SK-N-SH (cell line): Measurements from ENCODE around the gene IGF2BP3. TPM values are rescaled to one million over a fixed set of nuclear protein-coding genes. Genes with fewer than 3 reads are reported as not detected.

Experiments used
- CTCF ChIA-PET: fragments of 300-600, 350-600 bp; formaldehyde crosslinking; extraction: SDS; loops from one replicate; lab custom pipeline; 2021; lab: Yijun Ruan, JAX
- POLR2A ChIA-PET: fragments of 350-600 bp; sonication (Branson Sonifier 250); formaldehyde crosslinking; extraction: SDS; loops from one replicate; lab custom pipeline; 2020; ENCODE audit warnings: antibody characterized with exemption, inconsistent platforms; lab: Yijun Ruan, JAX
- DNase-seq: peaks from one replicate; pipeline ENCODE4 v3.0.0; 2012
- H2AFZ ChIP-seq: fragments of 200-600 bp; sonication (generic); 2 replicates; pipeline ENCODE4 v1.8.1; 2016; ENCODE audit warnings: antibody characterized with exemption, mild to moderate bottlenecking, low read depth
- H3F3A ChIP-seq: fragments of 200-600 bp; sonication (generic); replicated peaks from 2 replicates; pipeline ENCODE3; 2016; ENCODE audit warnings: antibody characterized with exemption, mild to moderate bottlenecking; ENCODE audit not compliant: insufficient read depth
- H3K27ac ChIP-seq, 2 experiments: fragments of 200-500 bp in 1 of 2; fragments of 200-600 bp in 1 of 2; sonication (Bioruptor generic) in 1 of 2; sonication (generic), shearing (Covaris generic) in 1 of 2; 2 replicates each; pipeline versions ENCODE4 v1.5.1 to v1.6.1; 2014 to 2016; ENCODE audit warnings: low read depth in 2 of 2, inconsistent platforms in 1 of 2, low read length in 1 of 2, mild to moderate bottlenecking in 1 of 2, mixed read lengths in 1 of 2
- H3K27me3 ChIP-seq: fragments of 200-600 bp; sonication (generic), shearing (Covaris generic); 2 replicates; pipeline ENCODE4 v1.6.1; 2016; ENCODE audit warnings: mixed run types; ENCODE audit not compliant: insufficient read depth
- H3K36me3 ChIP-seq, 2 experiments: fragments of 200-500 bp in 1 of 2; fragments of 200-600 bp in 1 of 2; sonication (Bioruptor generic) in 1 of 2; sonication (generic) in 1 of 2; replicated peaks in 1 of 2; 2 replicates each; pipeline versions ENCODE3 to v1.5.1; 2014 to 2016; ENCODE audit warnings: low read length in 1 of 2, mild to moderate bottlenecking in 1 of 2; ENCODE audit not compliant: insufficient read depth in 2 of 2, control insufficient read depth in 1 of 2
- H3K4me1 ChIP-seq, 2 experiments: fragments of 200-500 bp in 1 of 2; fragments of 200-600 bp in 1 of 2; sonication (Bioruptor generic) in 1 of 2; sonication (generic), shearing (Covaris generic) in 1 of 2; 2 replicates each; pipeline versions ENCODE4 v1.5.1 to v1.6.1; 2014 to 2016; ENCODE audit warnings: low read depth in 1 of 2, low read length in 1 of 2, mixed run types in 1 of 2; ENCODE audit not compliant: insufficient read depth in 2 of 2, control insufficient read depth in 1 of 2
- H3K4me2 ChIP-seq: fragments of 200-600 bp; sonication (generic), shearing (Covaris generic); 2 replicates; pipeline ENCODE4 v1.6.1; 2017; ENCODE audit warnings: mixed run types
- H3K4me3 ChIP-seq, 2 experiments: fragments of 200-500 bp in 1 of 2; fragments of 200-600 bp in 1 of 2; sonication (Bioruptor generic) in 1 of 2; sonication (generic), shearing (Covaris generic) in 1 of 2; 2 replicates each; pipeline versions ENCODE4 v1.5.1 to v1.8.1; 2014 to 2016; ENCODE audit warnings: low read depth in 2 of 2, inconsistent platforms in 1 of 2, low read length in 1 of 2, mild to moderate bottlenecking in 1 of 2, mixed read lengths in 1 of 2, moderate library complexity in 1 of 2
- H3K79me2 ChIP-seq: fragments of 200-600 bp; sonication (generic); 2 replicates; pipeline ENCODE4 v1.8.1; 2017; ENCODE audit warnings: mild to moderate bottlenecking; ENCODE audit not compliant: insufficient read depth
- H3K9ac ChIP-seq: fragments of 200-600 bp; sonication (generic); 2 replicates; pipeline ENCODE4 v1.6.1; 2017; ENCODE audit warnings: mixed run types
- H3K9me2 ChIP-seq: fragments of 200-600 bp; sonication (generic); 2 replicates; pipeline ENCODE4 v1.6.1; 2017; ENCODE audit warnings: mixed run types
- H3K9me3 ChIP-seq: fragments of 200-600 bp; sonication (generic); 2 replicates; pipeline ENCODE4 v1.6.1; 2017; ENCODE audit warnings: mixed run types, mild to moderate bottlenecking, moderate library complexity
- H4K20me1 ChIP-seq: fragments of 200-600 bp; sonication (generic); 2 replicates; pipeline ENCODE4 v1.6.1; 2017; ENCODE audit warnings: mild to moderate bottlenecking, mixed run types; ENCODE audit not compliant: insufficient read depth
- CTCF ChIP-seq: fragments of 200-600 bp; sonication (generic); IDR thresholded peaks from 2 replicates; pipeline ENCODE4 v1.6.1; 2017; ENCODE audit warnings: antibody characterized with exemption, mild to moderate bottlenecking, moderate library complexity
- EZH2phosphoT487 ChIP-seq: fragments of 200-600 bp; sonication (generic); IDR thresholded peaks from 2 replicates; pipeline ENCODE4 v1.6.1; 2017; ENCODE audit warnings: low read depth, mixed run types, mild to moderate bottlenecking, antibody characterized with exemption, moderate library complexity, borderline replicate concordance
- FOSL2 ChIP-seq: IDR thresholded peaks from 2 replicates; pipeline ENCODE4 v1.4.0; 2012; ENCODE audit warnings: low read depth, mild to moderate bottlenecking, moderate library complexity, borderline replicate concordance
- FOXM1 ChIP-seq: IDR thresholded peaks from 2 replicates; pipeline ENCODE4 v1.4.0; 2012; ENCODE audit warnings: low read depth, mild to moderate bottlenecking
- GABPA ChIP-seq: IDR thresholded peaks from 2 replicates; pipeline ENCODE4 v1.4.0; 2012; ENCODE audit warnings: low read depth, mild to moderate bottlenecking
- IRF3 ChIP-seq: fragments of 150-350 bp; IDR thresholded peaks from 2 replicates; pipeline ENCODE4 v1.6.1; 2016; ENCODE audit warnings: mild to moderate bottlenecking, low read depth, low read length
- MEF2A ChIP-seq: IDR thresholded peaks from 2 replicates; pipeline ENCODE4 v1.4.0; 2012; ENCODE audit warnings: low read depth, borderline replicate concordance
- MXI1 ChIP-seq: IDR thresholded peaks from 2 replicates; pipeline ENCODE4 v1.6.1; 2012; ENCODE audit warnings: mild to moderate bottlenecking, low read depth, low read length, improper control_type of control experiment
- POLR2AphosphoS5 ChIP-seq: IDR thresholded peaks from 2 replicates; pipeline ENCODE4 v1.6.1; 2012; ENCODE audit warnings: low read depth, low read length
- REST ChIP-seq: IDR thresholded peaks from 2 replicates; pipeline ENCODE4 v1.6.1; 2012; ENCODE audit warnings: mild to moderate bottlenecking, low read depth, low read length, moderate library complexity
- RXRA ChIP-seq: IDR thresholded peaks from 2 replicates; pipeline ENCODE4 v1.4.0; 2012; ENCODE audit warnings: low read depth, mild to moderate bottlenecking, borderline replicate concordance
- SMC3 ChIP-seq: IDR thresholded peaks from 2 replicates; pipeline ENCODE4 v1.6.1; 2012; ENCODE audit warnings: low read depth, low read length, improper control_type of control experiment
- TEAD4 ChIP-seq: IDR thresholded peaks from 2 replicates; pipeline ENCODE4 v1.4.0; 2012; ENCODE audit warnings: mild to moderate bottlenecking, borderline replicate concordance; ENCODE audit not compliant: insufficient read depth
- USF1 ChIP-seq: IDR thresholded peaks from 2 replicates; pipeline ENCODE4 v1.4.0; 2012; ENCODE audit warnings: low read depth, borderline replicate concordance
- YY1 ChIP-seq: IDR thresholded peaks from 2 replicates; pipeline ENCODE4 v1.4.0; 2012; ENCODE audit warnings: low read depth, mild to moderate bottlenecking
- WGBS: methylation state at CpG from one replicate; pipeline ENCODE4 v1.1.6; 2017; ENCODE audit warnings: low lambda C conversion rate; 5-methylcytosine and 5-hydroxymethylcytosine counted together
- polyA plus RNA-seq, 3 experiments: library from polyadenylated mRNA; depleted of rRNA; stranded (reverse); fragments of >200 nt; gene quantifications; 2 replicates each; pipeline ENCODE4 v1.2.3, GENCODE V29; 2012

The IGF2BP3 gene
- polyA plus RNA-seq, 1 of the 3 experiments (the other 2 are of a cell fraction): 34.4 TPM

- Histone ChIP-seq H3F3A (peaks cover 26% of the 10 kb centered on the region), H3K9me3 (no peaks in the 10 kb centered on the region), H4K20me1 (peaks cover 74% of the 10 kb centered on the region), H3K4me2 (no peak overlapping the region), H3K27me3 (no peaks in the 10 kb centered on the region), H3K4me1 (peaks cover 0 to 9% of the 10 kb centered on the region in 2 experiments; a peak in 1 of 4 replicates), H3K4me3 (no peak overlapping the region), H3K79me2 (peaks cover 100% of the 10 kb centered on the region), H3K36me3 (peaks cover 0 to 31% of the 10 kb centered on the region in 2 experiments), H2AFZ (no peak overlapping the region), H3K9me2 (no peaks in the 10 kb centered on the region), H3K27ac (peak overlapping the region in 1 of 2 experiments; percentile 3; a peak in 2 of 4 replicates), H3K9ac (no peak overlapping the region)
- ChIA-PET CTCF (interaction anchor here (0.9 to 1.8 kb wide), 6 partner anchors 15 to 260 kb away, joined by 3 to 6 read pairs (median 4); no protein-coding TSS in a partner anchor), POLR2A (no interaction called here)
- DNase-seq: no peak
- TF ChIP-seq EZH2phosphoT487 (no peak), TEAD4 (no peak), IRF3 (no peak), FOXM1 (no peak), RXRA (no peak), CTCF (no peak), SMC3 (no peak), FOSL2 (no peak), POLR2AphosphoS5 (no peak), GABPA (no peak), MEF2A (no peak), USF1 (no peak), MXI1 (no peak), YY1 (no peak), REST (no peak)
- WGBS: 92% methylated on average over 5 of the region's 5 CpGs
These were observed 25.0 kb downstream of the IGF2BP3 start for GRCh38 chr7:23445326-23445725.
